ENCODE results near the gene SH2B2. TPM values are rescaled to one million over a fixed set of nuclear protein-coding genes. Genes with fewer than 3 reads are reported as not detected.

SH2B2 gene
- polyA plus RNA-seq, 1 experiment = 0.52 TPM

- H3K27me3 ChIP-seq (ENCODE audit: control insufficient read depth, insufficient read depth, low read length) = no peaks in the 10 kb centered on the region
- ChIA-PET POLR2A (no interaction called here), CTCF (interaction anchor here (0.8 kb wide), 1 partner anchor 705 kb away, joined by 3 read pairs; no protein-coding TSS in a partner anchor)
- H3K9me3 ChIP-seq (ENCODE audit: control insufficient read depth, insufficient read depth, low read length) = no peaks in the 10 kb centered on the region; the same call in 1 of the 2 replicates
- no peak overlapping the region for H3K27ac ChIP-seq (ENCODE audit: low read depth, low read length)
- no peak for DNase-seq (ENCODE audit: low read depth, low spot score)
- no peak overlapping the region for H3K4me3 ChIP-seq (ENCODE audit: low read depth, low read length)
- no peak for TF ChIP-seq CTCF (IDR thresholded peaks at IDR 0.05; ENCODE audit: low read depth, low read length)
Observed at GRCh38 chr7:102248081-102248455, 38.6 kb upstream of the SH2B2 start.

GRCh38 chr7:102248456-102249395, 37.9 kb upstream of the SH2B2 start:
- H3K9me3 ChIP-seq (ENCODE audit: control insufficient read depth, insufficient read depth, low read length) = no peaks in the 10 kb centered on the region; the same call in 1 of the 2 replicates
- ChIA-PET CTCF (interaction anchor here (0.5 kb wide), 1 partner anchor 705 kb away, joined by 4 read pairs; no protein-coding TSS in a partner anchor), POLR2A (no interaction called here)
- H3K27ac ChIP-seq (ENCODE audit: low read depth, low read length) = no peak overlapping the region
- DNase-seq (ENCODE audit: low read depth, low spot score) = no peak
- H3K4me3 ChIP-seq (ENCODE audit: low read depth, low read length) = no peak overlapping the region
- TF ChIP-seq CTCF (IDR thresholded peaks at IDR 0.05; ENCODE audit: low read depth, low read length) = no peak
- H3K27me3 ChIP-seq (ENCODE audit: control insufficient read depth, insufficient read depth, low read length) = no peaks in the 10 kb centered on the region

- CTCF ChIA-PET = interaction anchor here (0.7 to 1.1 kb wide), 3 partner anchors 14 to 21 kb away, joined by 3 read pairs; no protein-coding TSS in a partner anchor
- Histone ChIP-seq H3K27ac (ENCODE audit: low read depth, low read length) (no peak overlapping the region), H3K9me3 (ENCODE audit: control insufficient read depth, insufficient read depth, low read length) (no peaks in the 10 kb centered on the region; the same call in 1 of the 2 replicates), H3K4me3 (ENCODE audit: low read depth, low read length) (no peak overlapping the region), H3K27me3 (ENCODE audit: control insufficient read depth, insufficient read depth, low read length) (no peaks in the 10 kb centered on the region)
- TF ChIP-seq CTCF (IDR thresholded peaks at IDR 0.05; ENCODE audit: low read depth, low read length) = no peak
- POLR2A ChIA-PET = no interaction called here
- DNase-seq (ENCODE audit: low read depth, low spot score) = no peak
Observed at GRCh38 chr7:102251531-102252365, 34.9 kb upstream of the SH2B2 start.

- CTCF ChIA-PET = interaction anchor here (0.7 to 1.1 kb wide), 2 partner anchors 15 to 20 kb away, joined by 3 read pairs; no protein-coding TSS in a partner anchor
Observed at GRCh38 chr7:102252366-102252982, 34.2 kb upstream of the SH2B2 start.

More at GRCh38 chr7:102252366-102252982, 34.2 kb upstream of the SH2B2 start:
- no peak for TF ChIP-seq CTCF (IDR thresholded peaks at IDR 0.05; ENCODE audit: low read depth, low read length)
- POLR2A ChIA-PET = no interaction called here
- Histone ChIP-seq H3K4me3 (ENCODE audit: low read depth, low read length) (no peak overlapping the region), H3K27ac (ENCODE audit: low read depth, low read length) (no peak overlapping the region), H3K9me3 (ENCODE audit: control insufficient read depth, insufficient read depth, low read length) (no peaks in the 10 kb centered on the region; the same call in 1 of the 2 replicates), H3K27me3 (ENCODE audit: control insufficient read depth, insufficient read depth, low read length) (no peaks in the 10 kb centered on the region)
- no peak for DNase-seq (ENCODE audit: low read depth, low spot score)

Measured in AG04450 (cell line).